ENCODE data around the gene SYPL1. TPM values are rescaled to one million over a fixed set of nuclear protein-coding genes. Genes with fewer than 3 reads are reported as not detected.

Gene SYPL1
- polyA plus RNA-seq, 4 donors, result 21.0 to 104 (median 65.1) TPM

DNA sequence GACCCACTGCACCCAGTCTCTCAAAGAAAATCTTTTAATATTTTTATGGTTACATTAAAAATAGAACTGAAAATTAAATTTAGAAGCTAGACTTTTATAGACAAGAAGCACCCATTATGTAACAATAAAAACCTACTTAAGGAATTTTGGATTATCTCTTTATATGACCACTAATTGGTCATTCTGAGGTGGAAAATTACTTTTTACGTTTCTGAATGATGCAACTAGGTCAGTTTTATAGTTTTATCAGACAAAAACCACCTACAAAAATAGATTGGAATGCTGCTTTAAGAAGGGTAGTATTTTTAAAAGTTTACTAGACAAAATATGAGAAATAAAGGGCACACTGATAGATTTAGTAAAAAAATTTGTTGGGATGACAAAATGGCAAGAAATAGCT is 16.5 kb downstream of the SYPL1 start:
- no peaks in the 10 kb centered on the region for H3K9me3 ChIP-seq (ENCODE audit: control insufficient read depth in 2 of 2, insufficient read depth in 1 of 2, low read depth in 1 of 2, low read length in 1 of 2)
- H3K27me3 ChIP-seq (ENCODE audit: control insufficient read depth in 3 of 3, insufficient read depth in 3 of 3, low read length in 3 of 3), result no peaks in the 10 kb centered on the region
- H3K4me1 ChIP-seq (ENCODE audit: control insufficient read depth in 3 of 3, insufficient read depth in 2 of 3, low read depth in 1 of 3, low read length in 2 of 3), result peaks cover under 1 to 4% (median 2%) of the 10 kb centered on the region in 3 donors
- H3K27ac ChIP-seq (ENCODE audit: low read depth in 1 of 3, low read length in 2 of 3), result no peak overlapping the region
- H3K4me3 ChIP-seq (ENCODE audit: low read depth in 1 of 3, low read length in 3 of 3), result no peak overlapping the region
- FAIRE-seq (no peak), DNase-seq (no peak)
- WGBS, 3 donors, result 82 to 87% (median 85%) methylated on average over 1 of the region's 1 CpG
- peaks cover 5 to 12% (median 7%) of the 10 kb centered on the region in 3 donors for H3K36me3 ChIP-seq (ENCODE audit: control insufficient read depth in 3 of 3, insufficient read depth in 2 of 3, low read depth in 1 of 3, low read length in 3 of 3)

GRCh38 chr7:106094780-106095179 is 17.3 kb downstream of the SYPL1 start:
- Histone ChIP-seq H3K27me3 (ENCODE audit: control insufficient read depth in 3 of 3, insufficient read depth in 3 of 3, low read length in 3 of 3) (no peaks in the 10 kb centered on the region), H3K9me3 (ENCODE audit: control insufficient read depth in 2 of 2, insufficient read depth in 1 of 2, low read depth in 1 of 2, low read length in 1 of 2) (no peaks in the 10 kb centered on the region), H3K4me1 (ENCODE audit: control insufficient read depth in 3 of 3, insufficient read depth in 2 of 3, low read depth in 1 of 3, low read length in 2 of 3) (no peaks in the 10 kb centered on the region), H3K36me3 (ENCODE audit: control insufficient read depth in 3 of 3, insufficient read depth in 2 of 3, low read depth in 1 of 3, low read length in 3 of 3) (peaks cover 5 to 12% (median 7%) of the 10 kb centered on the region in 3 donors), H3K27ac (ENCODE audit: low read depth in 1 of 3, low read length in 2 of 3) (no peak overlapping the region), H3K4me3 (ENCODE audit: low read depth in 1 of 3, low read length in 3 of 3) (no peak overlapping the region)
- 90 to 98% (median 92%) methylated on average over 3 of the region's 3 CpGs for WGBS, 3 donors
- FAIRE-seq (no peak), DNase-seq (no peak)

- Histone ChIP-seq H3K4me3 (ENCODE audit: low read depth in 1 of 3, low read length in 3 of 3) (no peak overlapping the region), H3K9me3 (ENCODE audit: control insufficient read depth in 2 of 2, insufficient read depth in 1 of 2, low read depth in 1 of 2, low read length in 1 of 2) (no peaks in the 10 kb centered on the region), H3K27ac (ENCODE audit: low read depth in 1 of 3, low read length in 2 of 3) (no peak overlapping the region), H3K36me3 (ENCODE audit: control insufficient read depth in 3 of 3, insufficient read depth in 2 of 3, low read depth in 1 of 3, low read length in 3 of 3) (peaks cover 6 to 18% (median 7%) of the 10 kb centered on the region in 3 donors), H3K27me3 (ENCODE audit: control insufficient read depth in 3 of 3, insufficient read depth in 3 of 3, low read length in 3 of 3) (no peaks in the 10 kb centered on the region), H3K4me1 (ENCODE audit: control insufficient read depth in 3 of 3, insufficient read depth in 2 of 3, low read depth in 1 of 3, low read length in 2 of 3) (no peaks in the 10 kb centered on the region)
- FAIRE-seq (no peak), DNase-seq (no peak)
- 72 to 84% (median 80%) methylated on average over 1 of the region's 1 CpG for WGBS, 3 donors
Observed at GRCh38 chr7:106092204-106092603, 19.9 kb downstream of the SYPL1 start.

GRCh38 chr7:106089647-106090046 is 22.5 kb downstream of the SYPL1 start:
- Histone ChIP-seq H3K4me3 (ENCODE audit: low read depth in 1 of 3, low read length in 3 of 3) (no peak overlapping the region), H3K9me3 (ENCODE audit: control insufficient read depth in 2 of 2, insufficient read depth in 1 of 2, low read depth in 1 of 2, low read length in 1 of 2) (no peaks in the 10 kb centered on the region), H3K36me3 (ENCODE audit: control insufficient read depth in 3 of 3, insufficient read depth in 2 of 3, low read depth in 1 of 3, low read length in 3 of 3) (peaks cover 3 to 11% (median 7%) of the 10 kb centered on the region in 3 donors), H3K27me3 (ENCODE audit: control insufficient read depth in 3 of 3, insufficient read depth in 3 of 3, low read length in 3 of 3) (no peaks in the 10 kb centered on the region), H3K27ac (ENCODE audit: low read depth in 1 of 3, low read length in 2 of 3) (no peak overlapping the region), H3K4me1 (ENCODE audit: control insufficient read depth in 3 of 3, insufficient read depth in 2 of 3, low read depth in 1 of 3, low read length in 2 of 3) (no peaks in the 10 kb centered on the region)
- FAIRE-seq (no peak), DNase-seq (no peak)
- 72 to 82% (median 80%) methylated on average over 4 of the region's 4 CpGs for WGBS, 3 donors

GRCh38 chr7:106088014-106088413 is 24.1 kb downstream of the SYPL1 start:
- H3K4me1 ChIP-seq (ENCODE audit: control insufficient read depth in 3 of 3, insufficient read depth in 2 of 3, low read depth in 1 of 3, low read length in 2 of 3), result no peaks in the 10 kb centered on the region
- H3K27ac ChIP-seq (ENCODE audit: low read depth in 1 of 3, low read length in 2 of 3), result no peak overlapping the region
- H3K36me3 ChIP-seq (ENCODE audit: control insufficient read depth in 3 of 3, insufficient read depth in 2 of 3, low read depth in 1 of 3, low read length in 3 of 3), result peaks cover 3 to 11% (median 4%) of the 10 kb centered on the region in 3 donors
- no peak for DNase-seq
- H3K9me3 ChIP-seq (ENCODE audit: control insufficient read depth in 2 of 2, insufficient read depth in 1 of 2, low read depth in 1 of 2, low read length in 1 of 2), result no peaks in the 10 kb centered on the region
- no peak overlapping the region for H3K4me3 ChIP-seq (ENCODE audit: low read depth in 1 of 3, low read length in 3 of 3)
- FAIRE-seq, result no peak
- H3K27me3 ChIP-seq (ENCODE audit: control insufficient read depth in 3 of 3, insufficient read depth in 3 of 3, low read length in 3 of 3), result no peaks in the 10 kb centered on the region
- 90 to 100% (median 97%) methylated on average over 1 of the region's 1 CpG for WGBS, 3 donors

- Histone ChIP-seq H3K36me3 (ENCODE audit: control insufficient read depth in 3 of 3, insufficient read depth in 2 of 3, low read depth in 1 of 3, low read length in 3 of 3) (peaks cover 2 to 7% (median 2%) of the 10 kb centered on the region in 3 donors), H3K27me3 (ENCODE audit: control insufficient read depth in 3 of 3, insufficient read depth in 3 of 3, low read length in 3 of 3) (no peaks in the 10 kb centered on the region), H3K4me3 (ENCODE audit: low read depth in 1 of 3, low read length in 3 of 3) (no peak overlapping the region), H3K9me3 (ENCODE audit: control insufficient read depth in 2 of 2, insufficient read depth in 1 of 2, low read depth in 1 of 2, low read length in 1 of 2) (no peaks in the 10 kb centered on the region), H3K4me1 (ENCODE audit: control insufficient read depth in 3 of 3, insufficient read depth in 2 of 3, low read depth in 1 of 3, low read length in 2 of 3) (no peaks in the 10 kb centered on the region), H3K27ac (ENCODE audit: low read depth in 1 of 3, low read length in 2 of 3) (no peak overlapping the region)
- no peak for DNase-seq
- FAIRE-seq, result no peak
- 89 to 96% (median 93%) methylated on average over 4 of the region's 4 CpGs for WGBS, 3 donors
Observed at GRCh38 chr7:106086062-106086461, 26.1 kb downstream of the SYPL1 start.

DNA sequence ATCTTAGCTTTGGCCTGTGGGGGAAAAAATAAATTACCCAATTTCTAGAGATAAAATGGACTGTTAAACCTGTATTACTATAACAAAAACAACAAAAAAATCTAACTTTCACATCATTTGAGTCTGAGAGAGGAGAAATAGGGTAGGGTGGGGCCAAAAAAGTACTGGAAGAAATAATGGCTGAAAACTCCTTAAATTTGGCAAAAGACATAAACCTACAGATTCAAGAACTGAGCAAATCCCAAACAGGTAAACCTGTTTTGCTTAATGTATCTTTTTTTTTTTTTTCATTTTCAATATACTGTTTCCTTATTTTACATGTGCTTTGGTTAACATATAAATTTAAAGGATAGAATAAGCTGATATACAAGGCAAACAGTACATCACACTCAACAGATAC is 27.1 kb downstream of the SYPL1 start:
- Histone ChIP-seq H3K9me3 (ENCODE audit: control insufficient read depth in 2 of 2, insufficient read depth in 1 of 2, low read depth in 1 of 2, low read length in 1 of 2) (no peaks in the 10 kb centered on the region), H3K27me3 (ENCODE audit: control insufficient read depth in 3 of 3, insufficient read depth in 3 of 3, low read length in 3 of 3) (no peaks in the 10 kb centered on the region), H3K27ac (ENCODE audit: low read depth in 1 of 3, low read length in 2 of 3) (no peak overlapping the region), H3K4me1 (ENCODE audit: control insufficient read depth in 3 of 3, insufficient read depth in 2 of 3, low read depth in 1 of 3, low read length in 2 of 3) (peaks cover 0 to 2% (median 0%) of the 10 kb centered on the region in 3 donors), H3K36me3 (ENCODE audit: control insufficient read depth in 3 of 3, insufficient read depth in 2 of 3, low read depth in 1 of 3, low read length in 3 of 3) (peaks cover 0 to 7% (median 2%) of the 10 kb centered on the region in 3 donors), H3K4me3 (ENCODE audit: low read depth in 1 of 3, low read length in 3 of 3) (no peak overlapping the region)
- FAIRE-seq (no peak), DNase-seq (no peak)

DNA sequence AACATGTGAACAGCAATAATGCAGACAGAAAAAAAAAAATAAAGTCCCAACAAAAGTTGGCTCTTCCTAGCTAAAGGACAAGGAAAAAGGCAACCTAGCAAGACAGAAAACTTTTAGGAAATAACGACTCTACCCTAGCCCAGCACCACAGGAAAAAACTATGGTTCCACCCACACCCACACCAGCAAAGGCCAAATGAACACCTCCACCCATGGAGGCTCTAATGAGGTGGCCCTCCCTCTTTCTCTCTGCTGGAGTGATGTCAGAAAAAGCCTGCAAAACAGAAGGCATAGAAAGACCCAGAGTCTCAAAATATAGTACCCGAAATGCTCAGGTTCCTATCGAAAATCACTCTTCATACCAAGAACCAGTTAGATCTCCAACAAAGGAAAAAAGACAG is 28.4 kb downstream of the SYPL1 start:
- Histone ChIP-seq H3K9me3 (ENCODE audit: control insufficient read depth in 2 of 2, insufficient read depth in 1 of 2, low read depth in 1 of 2, low read length in 1 of 2) (no peaks in the 10 kb centered on the region), H3K36me3 (ENCODE audit: control insufficient read depth in 3 of 3, insufficient read depth in 2 of 3, low read depth in 1 of 3, low read length in 3 of 3) (peaks cover 0 to 4% (median 0%) of the 10 kb centered on the region in 3 donors), H3K27ac (ENCODE audit: low read depth in 1 of 3, low read length in 2 of 3) (no peak overlapping the region), H3K4me1 (ENCODE audit: control insufficient read depth in 3 of 3, insufficient read depth in 2 of 3, low read depth in 1 of 3, low read length in 2 of 3) (peaks cover 0 to 2% (median 0%) of the 10 kb centered on the region in 3 donors), H3K4me3 (ENCODE audit: low read depth in 1 of 3, low read length in 3 of 3) (no peak overlapping the region), H3K27me3 (ENCODE audit: control insufficient read depth in 3 of 3, insufficient read depth in 3 of 3, low read length in 3 of 3) (no peaks in the 10 kb centered on the region)
- 73 to 81% (median 78%) methylated on average over 3 of the region's 3 CpGs for WGBS, 3 donors
- FAIRE-seq (no peak), DNase-seq (no peak)

DNA sequence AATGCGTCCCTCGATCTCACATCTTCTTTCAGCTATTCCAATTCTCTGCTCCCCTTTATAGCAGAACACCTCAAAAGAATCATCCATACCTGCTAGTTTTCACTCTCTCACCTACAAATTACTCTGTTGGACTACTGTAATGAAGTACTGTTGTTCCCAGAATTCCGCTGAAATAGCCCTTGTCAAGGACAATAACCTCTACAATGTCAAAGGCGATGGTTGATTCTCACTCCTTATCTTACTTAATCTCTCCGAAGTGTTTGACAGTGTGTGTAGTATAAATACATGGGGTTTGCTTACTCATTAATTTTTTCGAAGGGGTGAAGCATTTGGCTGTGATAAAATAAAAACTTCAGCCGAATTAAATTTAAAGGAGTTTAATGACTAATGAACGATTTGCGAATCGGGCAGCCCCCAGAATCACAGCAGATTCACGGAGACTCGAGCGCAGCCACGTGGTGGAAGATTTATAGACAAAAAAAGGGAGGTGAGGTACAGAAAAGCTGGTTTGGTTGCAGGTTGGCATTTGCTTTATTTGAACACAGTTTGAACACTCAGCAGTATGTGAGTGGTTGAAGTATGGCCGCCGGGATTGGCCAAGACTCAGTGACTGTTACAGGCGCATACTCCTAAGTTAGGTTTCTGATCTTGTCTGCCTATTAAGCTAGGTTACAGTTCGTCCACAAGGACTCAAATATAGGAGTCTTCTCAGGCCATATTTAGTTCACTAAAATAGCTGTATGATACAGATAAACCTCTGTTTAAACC is 29.8 kb downstream of the SYPL1 start:
- DNase-seq, result no peak
- Histone ChIP-seq H3K4me3 (ENCODE audit: low read depth in 1 of 3, low read length in 3 of 3) (no peak overlapping the region), H3K27ac (ENCODE audit: low read depth in 1 of 3, low read length in 2 of 3) (no peak overlapping the region), H3K9me3 (ENCODE audit: control insufficient read depth in 2 of 2, insufficient read depth in 1 of 2, low read depth in 1 of 2, low read length in 1 of 2) (no peaks in the 10 kb centered on the region), H3K27me3 (ENCODE audit: control insufficient read depth in 3 of 3, insufficient read depth in 3 of 3, low read length in 3 of 3) (no peaks in the 10 kb centered on the region), H3K36me3 (ENCODE audit: control insufficient read depth in 3 of 3, insufficient read depth in 2 of 3, low read depth in 1 of 3, low read length in 3 of 3) (no peaks in the 10 kb centered on the region), H3K4me1 (ENCODE audit: control insufficient read depth in 3 of 3, insufficient read depth in 2 of 3, low read depth in 1 of 3, low read length in 2 of 3) (peaks cover 0 to 2% (median 0%) of the 10 kb centered on the region in 3 donors)
- WGBS, 3 donors, result 80 to 83% (median 83%) methylated on average over 18 of the region's 18 CpGs
- no peak for FAIRE-seq
